IMR-90 (cell line): ENCODE data around the gene SESN2. TPM values are rescaled to one million over a fixed set of nuclear protein-coding genes. Genes with fewer than 3 reads are reported as not detected.

Experiments used
- ATAC-seq: fragments of 200-7000 bp; cut with Tn5 transposase; 2 replicates; pipeline ENCODE4 v1.9.1; 2020; ENCODE audit warnings: low read depth, mild to moderate bottlenecking, moderate library complexity
- BruUV-seq: library from RNA; stranded (reverse); fragments of 400-500 nt; replicated peaks from 2 replicates; lab custom pipeline; 2021; lab: Mats Ljungman, UMichigan
- CTCF ChIA-PET: fragments of 300-600 bp; formaldehyde crosslinking; extraction: SDS; loops from one replicate; lab custom pipeline; 2021; ENCODE audit warnings: antibody characterized with exemption; lab: Yijun Ruan, JAX
- POLR2A ChIA-PET: fragments of 300-600 bp; sonication (Branson Sonifier 250); formaldehyde crosslinking; loops from one replicate; lab custom pipeline; 2022; ENCODE audit warnings: antibody characterized with exemption; ENCODE audit not compliant: unreplicated experiment; lab: Charles Lee
- DNase-seq: peaks from one replicate; pipeline ENCODE4 v3.0.0; 2013
- H2AFZ ChIP-seq: replicated peaks from 2 replicates; pipeline ENCODE3; 2013; ENCODE audit warnings: low read length, mild to moderate bottlenecking; ENCODE audit not compliant: poor library complexity
- H2AK5ac ChIP-seq: 2 replicates; pipeline ENCODE4 v1.6.1; 2013; ENCODE audit warnings: low read depth, low read length, inconsistent platforms
- H2AK9ac ChIP-seq: replicated peaks from 2 replicates; pipeline ENCODE3; 2013; ENCODE audit warnings: mild to moderate bottlenecking, low read depth, low read length, moderate library complexity; ENCODE audit not compliant: poor library complexity
- H2BK120ac ChIP-seq: 2 replicates; pipeline ENCODE4 v1.6.1; 2013; ENCODE audit warnings: low read depth, low read length, inconsistent platforms
- H2BK15ac ChIP-seq: 3 replicates; pipeline ENCODE4 v1.6.1; 2013; ENCODE audit warnings: low read depth, low read length, inconsistent platforms
- H2BK20ac ChIP-seq: 2 replicates; pipeline ENCODE4 v1.6.1; 2013; ENCODE audit warnings: low read depth, mild to moderate bottlenecking, inconsistent platforms, low read length, moderate library complexity
- H2BK5ac ChIP-seq: 2 replicates; pipeline ENCODE4 v1.6.1; 2013; ENCODE audit warnings: mild to moderate bottlenecking, low read depth, low read length, inconsistent platforms; ENCODE audit not compliant: poor library complexity, severe bottlenecking
- H3K14ac ChIP-seq: replicated peaks from 2 replicates; pipeline ENCODE4 v1.6.1; 2013; ENCODE audit warnings: low read depth, low read length, inconsistent platforms
- H3K18ac ChIP-seq: 2 replicates; pipeline ENCODE4 v1.6.1; 2013; ENCODE audit warnings: low read depth, low read length, control low read depth
- H3K23ac ChIP-seq: 2 replicates; pipeline ENCODE4 v1.6.1; 2013; ENCODE audit warnings: low read depth, low read length, inconsistent platforms
- H3K27ac ChIP-seq: 2 replicates; pipeline ENCODE4 v1.5.1; 2013; ENCODE audit warnings: mild to moderate bottlenecking, control low read depth, low read length; ENCODE audit not compliant: insufficient read depth
- H3K27me3 ChIP-seq: 2 replicates; pipeline ENCODE4 v1.6.1; 2013; ENCODE audit warnings: low read length; ENCODE audit not compliant: control insufficient read depth, insufficient read depth
- H3K36me3 ChIP-seq: 2 replicates; pipeline ENCODE4 v1.6.1; 2013; ENCODE audit warnings: low read length, mixed read lengths; ENCODE audit not compliant: control insufficient read depth, insufficient read depth
- H3K4ac ChIP-seq: 2 replicates; pipeline ENCODE4 v1.6.1; 2013; ENCODE audit warnings: low read depth, low read length, inconsistent platforms
- H3K4me1 ChIP-seq: 2 replicates; pipeline ENCODE4 v1.6.1; 2013; ENCODE audit warnings: low read length, mixed read lengths; ENCODE audit not compliant: control insufficient read depth, insufficient read depth
- H3K4me2 ChIP-seq: 2 replicates; pipeline ENCODE4 v1.6.1; 2013; ENCODE audit warnings: low read depth, mild to moderate bottlenecking, control low read depth, low read length, moderate library complexity
- H3K4me3 ChIP-seq: 2 replicates; pipeline ENCODE4 v1.5.1; 2013; ENCODE audit warnings: low read depth, mild to moderate bottlenecking, control low read depth, low read length, moderate library complexity; ENCODE audit not compliant: insufficient read depth
- H3K56ac ChIP-seq: 2 replicates; pipeline ENCODE4 v1.6.1; 2013; ENCODE audit warnings: low read length, inconsistent platforms; ENCODE audit not compliant: insufficient read depth; ENCODE audit errors: extremely low read depth
- H3K79me1 ChIP-seq, 2 experiments: 2 replicates each; pipeline ENCODE4 v1.6.1; 2013; ENCODE audit warnings: low read length in 2 of 2, inconsistent platforms in 1 of 2, low read depth in 1 of 2
- H3K9ac ChIP-seq: 2 replicates; pipeline ENCODE4 v1.6.1; 2013; ENCODE audit warnings: low read depth, low read length, control low read depth
- H3K9me1 ChIP-seq: 2 replicates; pipeline ENCODE4 v1.6.1; 2013; ENCODE audit warnings: low read length, inconsistent platforms; ENCODE audit not compliant: insufficient read depth
- H3K9me3 ChIP-seq: 2 replicates; pipeline ENCODE4 v1.6.1; 2013; ENCODE audit warnings: low read length; ENCODE audit not compliant: control insufficient read depth, insufficient read depth
- H4K20me1 ChIP-seq: 2 replicates; pipeline ENCODE4 v1.6.1; 2013; ENCODE audit warnings: low read length, inconsistent platforms; ENCODE audit not compliant: insufficient read depth
- H4K5ac ChIP-seq: 2 replicates; pipeline ENCODE4 v1.6.1; 2013; ENCODE audit warnings: mild to moderate bottlenecking, low read depth, low read length, control low read depth
- H4K8ac ChIP-seq, 2 experiments: 2 replicates each; pipeline ENCODE4 v1.6.1; 2013; ENCODE audit warnings: low read depth in 2 of 2, low read length in 2 of 2, control low read depth in 1 of 2, inconsistent platforms in 1 of 2
- H4K91ac ChIP-seq: 2 replicates; pipeline ENCODE4 v1.6.1; 2013; ENCODE audit warnings: low read depth, low read length, inconsistent platforms; ENCODE audit not compliant: insufficient read depth
- BHLHE40 ChIP-seq: fragments of 150-350 bp; IDR thresholded peaks from 2 replicates; pipeline ENCODE4 v1.6.1; 2016; ENCODE audit warnings: mild to moderate bottlenecking, low read depth, low read length
- RCOR1 ChIP-seq: IDR thresholded peaks from 2 replicates; pipeline ENCODE4 v1.6.1; 2012; ENCODE audit warnings: mild to moderate bottlenecking, low read length, improper control_type of control experiment; ENCODE audit not compliant: insufficient replicate concordance
- WGBS, 2 experiments: methylation state at CpG; one replicate each; pipeline versions ENCODE4 v1.1.5 to v1.1.7; 2013; ENCODE audit warnings: missing lambda C conversion rate in 2 of 2; ENCODE audit not compliant: insufficient read length in 1 of 2; ENCODE audit errors: extremely low coverage in 2 of 2; 5-methylcytosine and 5-hydroxymethylcytosine counted together
- dilution Hi-C: fragments of 300-500 bp; cut with HindIII; formaldehyde crosslinking; loops from one replicate; pipeline ENCODE4 v1.14.3; 2018; ENCODE audit warnings: low sequenced_read_pairs; ENCODE audit not compliant: unreplicated experiment
- in situ Hi-C: fragments of 300-500 bp; cut with MboI; formaldehyde crosslinking; loops from 3 replicates; pipeline ENCODE4 v1.14.3; 2019; ENCODE audit warnings: low sequenced_read_pairs, inconsistent platforms, mixed read lengths
- intact Hi-C: fragments of 100-400 bp; cut with micrococcal nuclease; formaldehyde crosslinking; loops from 2 replicates; pipeline ENCODE4 v1.10.0; 2022
- polyA plus RNA-seq, 3 experiments: library from polyadenylated mRNA; depleted of rRNA; stranded (reverse); fragments of >200 nt; gene quantifications; 2 replicates each; pipeline ENCODE4 v1.2.3, GENCODE V29; 2012; ENCODE audit warnings: low replicate concordance in 1 of 3
- total RNA-seq: library from RNA; depleted of rRNA; stranded (reverse); fragments of >200 nt; gene quantifications from 2 replicates; pipeline ENCODE4 v1.2.3, GENCODE V29; 2012
- TF ChIP-seq, protein P1 (sequence below): fragments of 150-350 bp; IDR thresholded peaks from 2 replicates; pipeline ENCODE4 v1.6.1; 2017; ENCODE audit warnings: mild to moderate bottlenecking, antibody characterized with exemption, low read length, low read depth

The SESN2 gene
- total and polyA plus RNA-seq, 2 of the 4 experiments (the other 2 are of a cell fraction), result 10.2 to 20.9 TPM

DNA sequence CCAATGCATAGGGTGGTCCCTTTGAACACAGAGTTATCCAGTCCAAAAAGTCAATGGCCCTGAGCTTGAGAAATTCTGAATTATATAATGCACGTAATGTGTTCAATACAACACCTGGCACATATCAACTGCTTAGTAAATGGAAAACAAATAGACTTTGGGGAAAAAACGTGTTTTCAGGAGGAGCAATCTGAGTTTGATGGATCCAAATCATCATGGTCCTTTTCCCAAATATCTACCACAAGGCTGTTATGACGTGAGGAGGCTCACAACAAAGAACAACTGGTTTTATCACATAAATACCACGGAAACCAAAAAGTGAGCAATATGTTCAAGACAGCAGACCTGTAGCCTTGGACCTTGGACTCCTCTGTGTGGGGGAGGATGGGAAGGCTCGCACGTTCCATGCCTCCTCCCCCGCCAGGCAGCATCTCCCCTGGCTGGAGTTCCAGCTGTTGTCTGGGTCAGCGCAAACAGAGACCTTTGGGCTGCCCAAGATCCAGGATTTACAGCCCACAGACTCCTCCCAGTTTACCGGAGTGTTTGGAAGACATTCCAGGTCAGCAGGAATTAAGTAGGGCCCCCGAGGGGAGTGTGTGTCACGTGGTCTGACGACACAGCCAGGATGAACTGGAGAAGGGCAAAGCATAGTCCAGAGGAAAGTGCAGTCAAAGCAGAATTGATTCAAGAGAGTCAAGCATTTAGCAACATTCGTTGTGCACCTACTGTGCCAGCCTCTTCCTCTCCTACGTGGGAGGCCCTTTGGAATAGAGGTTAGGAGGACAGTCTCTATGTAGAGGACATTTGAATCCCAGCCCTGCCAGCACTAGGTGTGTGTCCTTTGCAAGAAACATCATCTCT, 37.3 kb downstream of the SESN2 start:
- peak overlapping the region; percentile 22 for H3K4me2 ChIP-seq
- no peaks in the 10 kb centered on the region for H3K9me3 ChIP-seq
- H3K56ac ChIP-seq, result no peak overlapping the region
- POLR2A ChIA-PET, result no interaction called here
- no peak overlapping the region for H2BK5ac ChIP-seq
- no peak overlapping the region for H3K9ac ChIP-seq
- ATAC-seq (peak; percentile 73), DNase-seq (no peak)
- in situ Hi-C loops, result no loop called here
- peaks cover 7% of the 10 kb centered on the region; the same call in 1 of the 2 replicates for H3K9me1 ChIP-seq
- peak overlapping the region; percentile 85 for H2AFZ ChIP-seq
- TF ChIP-seq, protein P1, sequence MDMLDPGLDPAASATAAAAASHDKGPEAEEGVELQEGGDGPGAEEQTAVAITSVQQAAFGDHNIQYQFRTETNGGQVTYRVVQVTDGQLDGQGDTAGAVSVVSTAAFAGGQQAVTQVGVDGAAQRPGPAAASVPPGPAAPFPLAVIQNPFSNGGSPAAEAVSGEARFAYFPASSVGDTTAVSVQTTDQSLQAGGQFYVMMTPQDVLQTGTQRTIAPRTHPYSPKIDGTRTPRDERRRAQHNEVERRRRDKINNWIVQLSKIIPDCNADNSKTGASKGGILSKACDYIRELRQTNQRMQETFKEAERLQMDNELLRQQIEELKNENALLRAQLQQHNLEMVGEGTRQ, result peak; percentile 78
- TF ChIP-seq BHLHE40 (0 out of 2 replicates have a peak, but pooled peaks have one; percentile 45), RCOR1 (no peak)
- peak overlapping the region; percentile 76 for H3K14ac ChIP-seq
- no peaks in the 10 kb centered on the region for H3K79me1 ChIP-seq
- dilution Hi-C loops, result no loop called here
- no peak overlapping the region for H3K27ac ChIP-seq
- CTCF ChIA-PET, result no interaction called here
- H2BK120ac ChIP-seq, result no peak overlapping the region
- H3K36me3 ChIP-seq, result no peaks in the 10 kb centered on the region
- WGBS, 2 experiments, result 0% methylated on average over 4 of the region's 14 CpGs; no CpG with 5 or more reads in 1 of the 2 experiments
- H2BK15ac ChIP-seq, result no peak overlapping the region
- H2BK20ac ChIP-seq, result no peak overlapping the region
- H4K5ac ChIP-seq, result no peak overlapping the region
- H2AK9ac ChIP-seq, result peak overlapping the region; percentile 82
- intact Hi-C loops, result no loop called here
- no peak overlapping the region for H3K18ac ChIP-seq
- no peak overlapping the region for H2AK5ac ChIP-seq
- H3K4me3 ChIP-seq, result no peak overlapping the region; the same call in 1 of the 2 replicates
- H4K20me1 ChIP-seq, result no peaks in the 10 kb centered on the region
- 0 out of 4 replicates have a peak overlapping the region, but pooled peaks of 1 of the 2 experiments have one; percentile 66 for H4K8ac ChIP-seq
- no peak overlapping the region for H4K91ac ChIP-seq
- H3K23ac ChIP-seq, result no peak overlapping the region
- BruUV-seq, result no TSS peak
- no peaks in the 10 kb centered on the region; the same call in 1 of the 2 replicates for H3K27me3 ChIP-seq
- no peak overlapping the region for H3K4ac ChIP-seq
- peaks cover 2% of the 10 kb centered on the region; the same call in 1 of the 2 replicates for H3K4me1 ChIP-seq
